Inflammatory macrophage (primary cell): ENCODE results near the gene MLXIP.

Source experiments
- DNase-seq, 2 donors: peaks; one replicate each; pipeline ENCODE4 v3.0.0-alpha.2; 2020 to 2022

MLXIP gene

DNA sequence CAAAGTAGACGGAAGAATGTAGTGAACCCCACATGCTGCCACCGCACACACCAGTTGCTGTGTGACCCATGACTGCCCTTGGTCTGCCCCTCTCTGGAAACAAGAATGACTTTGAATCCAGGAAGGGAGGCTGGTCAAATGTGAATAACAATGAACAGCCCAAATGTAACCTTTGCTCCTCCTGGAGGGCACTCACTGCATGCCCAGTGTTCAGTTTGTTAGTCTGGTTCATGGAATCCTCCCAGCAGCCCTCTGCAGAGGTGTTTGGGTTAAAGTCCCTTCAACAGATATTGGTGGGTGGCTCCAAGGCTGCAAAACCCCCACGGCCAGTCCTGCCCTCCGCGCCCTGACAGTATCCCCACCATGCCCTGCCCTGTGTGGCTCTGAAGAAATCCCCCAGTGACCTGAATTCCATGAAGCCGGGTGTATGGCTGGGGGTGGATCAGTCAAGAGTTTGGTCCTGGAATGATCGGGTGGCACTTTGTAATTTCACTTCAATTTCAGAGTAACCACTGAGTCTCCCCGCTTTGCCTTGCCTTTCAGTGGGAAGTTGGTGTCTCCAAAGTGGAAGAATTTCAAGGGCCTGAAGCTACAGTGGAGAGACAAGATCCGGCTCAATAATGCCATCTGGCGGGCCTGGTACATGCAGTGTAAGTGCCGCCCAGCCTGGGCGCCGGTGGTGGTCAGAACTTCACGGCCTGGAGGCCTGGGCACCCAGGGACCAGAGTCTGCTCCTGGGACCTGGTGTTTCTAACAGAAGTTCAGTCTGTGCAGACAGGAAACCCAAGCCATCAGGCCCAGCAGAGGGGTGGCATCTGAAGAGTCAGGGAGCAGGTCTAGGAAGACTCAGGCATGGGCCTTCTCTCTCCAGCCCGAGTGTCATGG is 48.4 kb downstream of the MLXIP start:
- DNase-seq, result no peak

DNA sequence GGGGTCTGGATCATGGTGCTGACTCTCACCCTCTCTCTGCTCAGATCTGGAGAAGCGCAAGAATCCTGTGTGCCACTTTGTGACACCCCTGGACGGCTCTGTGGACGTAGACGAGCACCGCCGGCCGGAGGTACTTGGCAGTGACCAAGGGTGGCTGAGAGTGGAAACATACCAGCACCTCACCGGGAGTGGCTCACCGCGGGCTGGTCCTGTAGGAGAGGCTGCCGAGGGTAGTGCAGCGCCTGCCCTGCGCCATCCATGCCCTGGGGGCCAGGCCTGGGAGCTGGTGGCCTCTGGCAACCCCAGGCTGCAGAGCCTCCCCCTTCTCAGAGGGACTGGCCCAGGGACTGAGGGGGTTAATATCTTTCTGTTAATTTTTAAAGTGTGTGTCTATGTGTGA is 49.3 kb downstream of the MLXIP start:
- DNase-seq, result no peak

DNA sequence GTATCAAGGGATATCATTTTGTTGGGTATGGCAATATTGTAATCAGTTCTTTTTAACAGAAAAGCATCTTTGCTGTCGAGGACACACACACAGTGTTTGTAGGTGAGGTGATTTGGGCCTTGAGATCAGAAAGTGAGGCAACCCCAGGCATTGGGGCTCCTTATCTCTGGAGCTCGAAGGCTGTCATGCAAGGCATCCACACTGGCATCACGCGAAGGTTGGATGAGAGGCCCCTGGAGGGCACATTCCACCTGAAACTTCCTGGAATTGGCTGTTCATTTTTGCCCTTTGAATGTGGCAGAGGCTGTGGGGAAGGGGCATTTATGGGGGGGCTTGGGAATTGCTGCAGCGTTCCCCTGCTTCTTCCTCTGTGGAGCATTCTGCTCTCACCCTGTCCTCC is 49.9 kb downstream of the MLXIP start:
- no peak for DNase-seq

DNA sequence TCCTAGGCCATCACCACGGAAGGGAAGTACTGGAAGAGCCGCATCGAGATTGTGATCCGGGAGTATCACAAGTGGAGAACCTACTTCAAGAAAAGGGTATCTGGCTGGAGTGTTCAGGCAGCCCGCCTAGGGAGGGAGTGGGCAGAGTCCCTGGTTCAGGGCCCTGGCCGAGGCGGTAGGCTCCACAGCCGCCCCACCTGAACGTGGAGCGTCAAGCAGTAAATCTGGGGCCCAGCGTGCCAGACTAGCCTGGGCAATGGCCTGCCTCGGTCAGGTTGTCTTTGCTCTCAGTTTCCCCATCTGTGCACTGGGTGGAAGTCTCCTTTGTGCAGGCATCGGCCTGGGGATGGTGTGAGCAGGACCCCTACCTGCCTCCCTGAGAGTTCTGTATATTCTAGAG is 50.6 kb downstream of the MLXIP start:
- DNase-seq, result no peak

DNA sequence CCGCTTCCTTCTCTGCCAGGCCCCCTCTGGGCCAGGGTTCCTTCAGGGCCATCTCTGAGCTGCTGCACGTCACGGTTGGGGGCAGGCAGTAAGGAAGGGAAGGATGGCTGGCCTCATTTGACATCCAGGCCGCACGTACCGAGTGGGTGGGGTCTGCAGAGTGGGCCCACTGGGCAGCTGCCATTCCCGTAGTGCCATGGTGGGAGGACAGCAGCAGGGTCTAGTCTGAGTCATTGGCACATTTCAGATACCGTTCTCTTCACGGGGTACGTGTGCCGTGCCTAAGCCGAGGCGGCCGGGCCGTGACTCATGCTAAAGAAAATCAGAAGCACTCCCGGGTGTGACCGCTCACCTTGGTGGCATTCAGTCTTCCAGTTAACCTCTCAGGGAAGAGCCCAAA is 51.6 kb downstream of the MLXIP start:
- no peak for DNase-seq

DNA sequence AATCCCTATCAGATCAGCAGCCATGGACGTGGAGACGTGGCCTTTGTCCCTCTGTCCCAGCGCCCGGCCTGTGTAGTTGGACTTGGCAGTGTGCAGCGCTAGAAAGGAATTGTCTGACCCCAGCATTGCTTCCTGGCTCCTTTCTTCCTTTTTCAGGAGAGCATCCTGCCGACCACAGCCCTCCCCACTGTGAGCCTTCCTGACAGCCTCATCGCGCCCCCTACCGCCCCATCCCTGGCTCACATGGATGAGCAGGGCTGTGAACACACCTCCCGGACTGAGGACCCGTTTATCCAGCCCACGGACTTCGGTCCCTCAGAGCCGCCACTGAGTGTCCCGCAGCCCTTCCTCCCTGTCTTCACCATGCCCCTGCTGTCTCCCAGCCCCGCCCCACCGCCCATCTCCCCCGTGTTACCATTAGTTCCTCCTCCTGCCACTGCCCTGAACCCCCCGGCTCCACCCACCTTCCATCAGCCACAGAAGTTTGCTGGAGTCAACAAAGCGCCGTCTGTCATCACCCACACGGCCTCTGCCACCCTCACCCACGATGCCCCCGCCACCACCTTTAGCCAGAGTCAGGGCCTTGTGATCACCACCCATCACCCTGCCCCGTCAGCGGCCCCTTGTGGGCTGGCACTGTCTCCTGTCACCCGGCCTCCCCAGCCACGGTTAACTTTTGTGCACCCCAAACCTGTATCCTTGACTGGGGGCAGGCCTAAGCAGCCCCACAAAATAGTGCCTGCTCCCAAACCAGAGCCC is 54.8 kb downstream of the MLXIP start:
- no peak for DNase-seq

DNA sequence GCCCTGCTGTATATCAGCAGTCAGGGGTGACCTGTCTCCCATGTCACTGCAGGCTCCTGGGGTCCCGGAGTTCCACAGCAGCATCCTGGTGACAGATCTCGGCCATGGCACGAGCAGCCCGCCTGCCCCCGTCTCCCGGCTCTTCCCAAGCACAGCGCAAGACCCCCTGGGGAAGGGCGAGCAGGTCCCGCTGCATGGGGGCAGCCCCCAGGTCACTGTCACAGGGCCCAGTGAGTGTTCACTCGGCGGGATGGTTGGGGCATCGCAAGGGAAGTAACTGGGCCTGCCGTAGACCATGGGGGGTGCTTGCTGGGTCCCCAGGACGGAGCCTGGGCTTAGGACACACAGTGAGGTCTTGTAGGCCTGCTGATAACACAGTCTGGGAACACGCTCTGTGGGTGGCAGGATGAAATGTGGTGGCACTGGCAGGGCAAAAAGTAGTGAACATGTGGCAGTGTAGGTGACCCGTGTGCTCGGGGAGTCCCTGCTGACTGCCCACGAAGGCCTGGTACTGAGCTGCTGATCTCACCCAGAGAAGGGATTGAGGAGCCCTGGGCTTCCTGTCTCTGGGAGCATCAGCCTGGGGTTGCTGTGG is 57.0 kb downstream of the MLXIP start:
- no peak for DNase-seq

DNA sequence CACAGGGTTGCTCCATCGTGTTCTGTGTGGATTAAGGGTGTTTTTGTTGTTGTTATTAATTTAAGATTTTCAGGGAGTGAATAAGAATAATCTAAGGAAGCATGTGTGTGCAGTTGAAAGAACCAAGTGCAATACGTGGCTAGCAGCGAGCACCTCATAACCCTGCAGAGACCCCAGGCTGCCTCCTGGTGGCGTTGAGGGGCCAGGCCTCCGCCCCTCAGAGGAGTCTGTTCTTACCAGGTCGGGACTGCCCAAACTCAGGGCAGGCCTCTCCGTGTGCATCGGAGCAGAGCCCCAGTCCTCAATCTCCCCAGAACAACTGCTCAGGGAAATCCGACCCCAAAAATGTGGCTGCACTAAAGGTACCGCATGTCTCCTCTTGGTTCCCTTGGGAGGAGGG is 58.7 kb downstream of the MLXIP start:
- no peak for DNase-seq

DNA sequence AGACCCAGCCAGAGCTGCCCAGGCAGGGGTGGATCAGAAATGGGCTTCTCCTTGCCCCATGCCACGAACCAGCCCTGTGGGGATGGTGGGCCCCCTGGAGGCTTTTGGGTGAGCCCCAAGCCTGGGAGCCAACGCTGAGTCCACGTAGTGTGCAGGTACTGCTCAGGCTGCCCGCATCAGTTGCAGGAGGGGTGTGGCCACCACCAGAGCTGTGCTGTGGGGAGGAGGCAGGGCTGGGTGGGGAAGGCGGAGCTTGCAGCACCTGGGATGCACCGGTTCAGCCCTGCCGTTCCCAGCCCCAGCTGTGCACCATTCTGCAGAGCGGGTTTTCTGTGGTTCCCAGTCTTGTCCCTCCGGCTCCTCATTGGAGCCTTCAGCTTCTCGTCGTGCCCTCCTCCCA is 59.1 kb downstream of the MLXIP start:
- no peak for DNase-seq

DNA sequence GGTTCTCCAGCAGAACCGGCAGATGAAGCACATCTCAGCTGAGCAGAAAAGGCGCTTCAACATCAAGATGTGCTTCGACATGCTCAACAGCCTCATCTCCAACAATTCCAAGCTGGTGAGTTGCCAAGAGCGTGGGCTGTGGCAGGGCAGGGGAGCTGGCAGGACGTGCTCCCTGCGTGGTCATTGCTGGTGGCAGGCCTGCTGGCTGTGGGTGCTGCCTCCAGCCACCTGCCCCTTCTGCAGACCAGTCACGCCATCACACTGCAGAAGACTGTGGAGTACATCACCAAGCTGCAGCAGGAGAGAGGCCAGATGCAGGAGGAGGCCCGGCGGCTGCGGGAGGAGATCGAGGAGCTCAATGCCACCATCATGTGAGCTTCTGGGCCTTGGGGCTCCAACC is 59.6 kb downstream of the MLXIP start:
- no peak for DNase-seq

DNA sequence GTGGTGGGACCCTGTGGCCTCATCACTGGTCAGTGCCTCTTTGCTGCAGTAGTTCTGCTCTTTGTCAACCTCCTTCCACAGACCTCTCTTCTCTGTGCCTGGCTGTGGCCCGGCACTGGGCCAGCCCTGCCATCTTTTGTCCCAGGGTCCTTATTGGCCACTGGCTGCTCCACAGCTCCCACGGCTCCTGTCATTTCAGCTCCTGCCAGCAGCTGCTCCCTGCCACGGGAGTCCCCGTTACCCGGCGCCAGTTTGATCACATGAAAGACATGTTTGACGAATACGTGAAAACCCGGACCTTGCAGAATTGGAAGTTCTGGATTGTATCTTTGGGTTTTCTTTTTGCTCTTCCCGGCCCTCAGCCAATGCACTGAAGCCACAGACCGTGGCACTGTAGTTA is 60.1 kb downstream of the MLXIP start:
- DNase-seq, result no peak

DNA sequence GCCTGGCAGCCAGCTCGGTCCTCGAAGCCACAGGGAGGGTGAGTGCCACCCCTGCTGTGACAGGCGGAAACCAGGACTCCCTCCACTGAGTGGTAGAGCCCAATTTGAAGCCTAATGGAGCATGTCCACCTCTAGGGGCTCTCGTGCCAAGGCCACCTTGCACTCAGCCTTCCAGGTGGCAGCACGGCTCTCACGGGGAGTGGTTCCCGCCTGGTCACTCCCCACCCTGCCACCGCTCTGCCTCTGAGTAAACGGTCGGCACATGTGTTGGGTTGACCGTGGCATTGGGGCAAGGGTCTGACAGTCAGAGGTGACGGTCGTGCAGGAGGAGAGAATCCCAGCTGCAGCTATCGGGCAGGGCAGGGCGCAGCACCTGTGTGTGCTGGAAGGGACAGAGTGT is 60.7 kb downstream of the MLXIP start:
- DNase-seq, result no peak

DNA sequence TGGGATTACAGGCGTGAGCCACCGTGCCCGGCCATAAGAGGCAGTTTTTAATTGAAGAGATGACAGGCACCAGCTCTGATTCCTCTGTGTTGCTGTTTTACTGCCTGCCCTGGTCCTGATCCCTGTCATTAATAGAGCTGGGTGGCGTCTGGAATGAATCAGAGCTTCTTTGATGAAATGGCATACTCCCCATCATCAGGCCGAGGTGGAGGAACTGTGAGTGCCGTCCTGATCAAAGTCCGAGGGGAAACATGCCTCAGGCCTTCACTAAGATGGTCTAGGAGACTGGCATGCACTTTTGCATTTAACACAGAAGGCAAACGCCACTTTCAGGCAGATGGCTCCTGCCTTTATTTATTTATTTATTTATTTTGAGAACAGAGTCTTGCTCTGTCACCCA is 61.4 kb downstream of the MLXIP start:
- no peak for DNase-seq

DNA sequence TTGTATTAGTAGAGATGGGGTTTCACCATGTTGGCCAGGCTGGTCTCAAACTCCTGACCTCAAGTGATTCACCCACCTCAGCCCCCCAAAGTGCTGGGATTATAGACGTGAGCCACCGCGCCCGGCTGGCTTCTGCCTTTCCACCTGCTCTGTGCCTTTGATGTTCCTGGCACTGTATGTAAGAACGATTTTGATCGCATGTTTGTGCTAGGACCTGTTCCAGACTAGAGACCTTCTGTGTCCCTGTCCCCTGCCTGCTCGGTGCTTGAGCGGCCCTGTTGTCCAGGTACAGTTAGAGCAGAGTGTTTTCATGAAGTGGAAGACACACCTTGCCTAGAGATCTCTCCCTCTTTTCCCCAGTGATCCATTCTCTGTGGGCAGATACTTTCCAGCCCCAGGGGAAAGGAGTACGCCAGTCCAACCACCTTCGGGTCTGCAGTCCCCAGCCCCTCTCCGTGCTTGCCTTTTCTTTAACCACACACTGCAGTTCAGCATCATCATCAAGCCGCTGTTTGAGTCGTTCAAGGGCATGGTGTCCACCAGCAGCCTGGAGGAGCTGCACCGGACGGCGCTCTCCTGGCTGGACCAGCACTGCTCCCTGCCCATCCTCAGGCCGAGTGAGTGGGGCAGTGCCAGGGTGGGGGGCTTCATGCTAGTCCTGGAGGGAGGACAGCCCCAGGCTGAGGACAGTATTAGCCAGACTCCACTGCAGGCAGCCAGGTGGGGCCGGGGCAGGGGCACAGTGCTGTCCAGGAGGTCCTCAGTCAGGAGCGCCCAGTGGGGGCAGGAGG is 62.1 kb downstream of the MLXIP start:
- no peak for DNase-seq

DNA sequence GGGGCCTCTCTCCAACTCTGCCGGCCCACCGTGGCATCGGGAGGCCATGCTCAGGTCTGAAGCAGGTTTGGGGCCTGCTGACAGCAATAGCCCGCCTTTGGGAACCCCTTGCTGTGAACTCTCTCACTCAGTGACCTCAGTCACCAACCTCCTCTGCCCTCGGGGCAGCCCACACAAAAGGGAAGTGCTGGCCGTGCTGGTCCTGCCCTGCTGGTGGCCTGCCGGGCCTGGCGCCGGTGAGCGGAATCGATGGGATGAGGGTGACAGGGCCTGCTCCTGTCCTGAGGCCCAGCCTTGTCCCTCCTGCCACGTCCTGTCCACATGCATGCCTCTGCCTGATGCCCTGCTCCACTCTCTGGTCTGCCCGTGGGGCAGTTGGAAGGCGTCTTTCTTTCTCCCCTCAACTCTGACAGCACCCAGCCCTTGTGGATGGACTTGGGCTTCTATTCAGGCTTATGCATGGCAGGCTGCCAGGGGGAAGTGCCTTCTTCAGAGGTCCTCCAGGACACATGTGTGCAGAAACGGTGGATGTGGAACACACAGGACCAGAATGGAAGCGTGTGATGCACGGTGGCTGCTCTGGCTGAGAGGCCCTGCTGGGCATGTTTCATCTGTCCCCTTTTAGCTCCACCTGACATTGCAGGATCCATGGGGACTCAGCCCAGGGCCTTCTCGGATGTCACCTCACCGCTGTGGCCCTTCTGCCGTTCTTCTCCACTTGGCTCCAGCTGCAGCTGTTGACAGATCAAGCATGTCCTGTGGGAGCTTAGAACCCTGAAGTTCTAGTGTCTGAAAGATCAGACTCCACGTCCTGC is 63.6 kb downstream of the MLXIP start:
- DNase-seq, result peak in 1 of 2 donors; percentile 14

DNA sequence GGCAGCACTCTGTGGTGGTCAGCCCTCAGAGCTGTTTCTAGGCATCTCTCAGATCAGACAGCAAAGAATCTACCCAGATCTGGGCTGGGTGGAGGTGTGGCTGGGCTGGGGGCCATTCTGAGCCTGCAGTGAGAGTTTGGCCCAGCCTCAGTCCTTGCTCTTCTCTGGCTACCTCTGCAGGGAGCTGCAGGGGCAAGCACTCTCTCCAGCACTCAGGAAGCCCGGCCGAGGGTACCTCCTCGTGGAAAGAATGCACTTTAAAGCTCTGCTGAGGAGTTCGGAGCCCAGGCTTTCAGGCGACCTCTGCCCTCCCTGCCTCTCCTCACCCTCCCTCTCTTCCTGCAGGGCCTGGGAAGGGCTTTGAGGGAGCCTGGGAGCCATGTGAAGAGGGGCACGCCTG is 64.3 kb downstream of the MLXIP start:
- DNase-seq, result no peak

DNA sequence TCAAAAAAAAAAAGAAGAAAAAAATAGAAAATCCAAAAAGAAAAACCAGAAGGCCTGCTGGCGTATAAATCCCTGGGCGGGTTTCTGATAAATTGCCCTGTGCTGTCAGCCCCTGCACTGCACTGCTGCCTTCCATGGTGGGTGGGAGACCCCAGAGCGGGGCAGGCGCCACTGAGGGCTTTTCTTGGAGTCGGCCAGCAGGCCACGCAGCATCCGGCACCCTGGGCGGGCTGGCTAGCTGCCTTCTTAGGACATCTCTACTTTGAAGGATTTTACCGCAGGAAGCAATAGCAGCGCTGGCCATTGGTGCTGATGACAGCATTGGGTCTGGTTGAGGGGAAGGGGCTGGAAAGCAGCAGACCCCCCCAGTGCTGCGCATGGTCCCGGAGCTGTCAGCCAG is 66.3 kb downstream of the MLXIP start:
- DNase-seq, result no peak

DNA sequence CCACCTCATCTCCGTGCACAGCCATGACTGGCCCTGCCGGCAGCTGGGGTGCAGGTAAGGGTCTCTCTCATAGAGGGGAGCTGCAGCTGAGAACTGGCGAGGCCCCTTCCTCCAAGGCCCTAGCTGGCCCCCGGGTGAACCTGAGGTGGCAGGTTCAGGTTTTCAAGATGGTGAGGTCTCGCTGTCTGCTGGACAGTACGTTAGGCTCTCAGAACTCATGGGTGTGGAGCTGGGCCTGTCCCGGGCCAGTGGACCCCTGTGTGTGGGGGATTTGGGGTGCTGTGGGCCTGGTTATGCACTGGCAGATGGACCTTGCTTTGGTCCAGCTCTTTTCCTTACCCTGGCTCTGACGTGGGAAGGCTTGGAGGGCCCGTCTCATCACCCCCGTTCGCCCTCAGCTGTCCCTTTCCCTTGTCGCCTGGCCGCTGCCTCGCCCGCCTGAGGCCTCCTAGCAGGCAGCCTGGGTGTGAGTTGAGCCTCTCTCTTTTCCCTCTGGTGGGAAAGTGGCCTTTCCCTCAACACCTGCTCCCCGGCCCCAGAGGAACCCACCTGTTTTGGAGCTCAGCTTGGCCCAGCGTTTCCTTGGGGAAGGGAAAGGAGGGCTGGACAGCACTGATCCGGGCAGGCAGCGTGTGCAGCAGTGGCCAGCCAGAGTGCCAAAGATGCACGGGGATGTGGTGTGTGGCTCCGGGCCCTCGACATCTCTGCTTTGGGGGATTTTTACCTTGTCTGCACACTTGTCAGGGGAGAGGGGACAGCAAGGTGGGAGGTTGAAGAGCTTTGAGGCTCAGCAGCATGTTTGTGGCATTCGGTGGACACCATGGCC is 67.2 kb downstream of the MLXIP start:
- no peak for DNase-seq

DNA sequence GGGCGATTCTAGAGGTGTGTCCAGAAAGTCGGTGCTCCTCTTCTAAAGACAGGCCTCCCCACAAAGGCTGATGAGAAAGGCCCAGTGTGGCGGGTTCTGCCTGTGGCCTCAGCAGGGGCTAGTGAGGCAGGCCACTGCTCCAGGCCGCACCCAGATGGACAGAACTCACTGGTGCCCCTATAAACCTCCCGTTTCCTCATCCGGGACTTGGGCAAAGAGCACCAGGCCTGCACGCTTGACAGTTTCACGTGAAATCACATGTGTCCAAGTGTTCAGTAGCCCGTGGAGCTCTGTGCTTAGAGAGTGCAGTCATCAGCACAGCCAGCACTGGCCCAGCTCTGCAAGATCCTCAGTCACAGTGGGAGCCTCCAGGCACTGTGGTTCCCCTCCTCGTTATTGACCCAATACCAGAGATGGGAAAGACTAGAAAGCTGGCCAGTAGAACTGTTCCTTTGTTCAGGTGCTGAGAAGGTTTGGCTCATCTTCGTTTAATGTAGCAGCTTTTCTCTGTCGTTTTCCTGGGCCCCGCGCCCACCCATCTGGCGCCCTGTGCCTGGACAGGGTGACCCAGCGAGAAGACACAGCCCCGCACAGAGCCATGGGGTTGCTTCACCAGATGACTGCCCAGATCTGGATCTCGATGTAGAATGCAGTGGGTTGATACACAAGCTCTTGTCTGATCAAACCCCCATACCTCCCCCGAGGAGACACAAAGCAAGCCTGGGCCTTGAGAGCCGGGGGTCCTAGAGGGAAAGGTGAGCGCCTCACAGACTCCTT is 69.1 kb downstream of the MLXIP start:
- DNase-seq, result no peak

DNA sequence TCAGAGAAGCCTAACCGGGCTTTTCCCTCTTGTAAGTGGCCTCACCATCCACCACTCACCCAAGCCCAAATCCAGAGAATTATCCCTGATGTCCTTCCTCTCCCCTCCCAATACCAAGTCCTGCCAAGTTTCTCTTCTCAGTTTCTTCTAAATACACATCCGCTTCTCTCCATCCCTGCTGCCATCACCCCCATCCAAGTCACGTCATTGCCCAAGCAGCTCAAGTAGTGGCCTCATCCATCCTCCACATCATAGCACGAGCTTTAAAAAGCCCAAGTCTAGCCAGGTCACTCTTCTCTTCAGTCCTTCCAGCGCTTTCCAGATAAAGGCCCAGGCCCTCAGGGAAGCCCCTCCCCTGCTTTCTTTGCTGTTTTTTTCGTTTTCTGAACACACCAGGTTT is 70.1 kb downstream of the MLXIP start:
- DNase-seq, result no peak
